Lung (tissue), 12 donors: ENCODE data around the gene ZNF473. TPM values are rescaled to one million over a fixed set of nuclear protein-coding genes. Genes with fewer than 3 reads are reported as not detected.
A peak's percentile ranks its signal among the peaks of the same experiment; 100 is the strongest.

ENCODE experiments used
- ATAC-seq: fragments of 200-7000 bp; cut with Tn5 transposase; one replicate; pipeline ENCODE4 v1.9.1; 2020; ENCODE audit warnings: moderate number of reproducible peaks; ENCODE audit not compliant: insufficient read depth, low FRiP score
- DNase-seq, 3 donors: peaks; one replicate each; pipeline ENCODE4 v3.0.0-alpha.2; 2013 to 2017
- H3K27ac ChIP-seq, 2 donors: one replicate each; pipeline ENCODE4 v1.5.1; 2013; ENCODE audit warnings: mild to moderate bottlenecking in 2 of 2, moderate library complexity in 2 of 2, control low read depth in 1 of 2, inconsistent platforms in 1 of 2, low read depth in 1 of 2, low read length in 1 of 2
- H3K27me3 ChIP-seq, 3 donors: one replicate each; pipeline ENCODE4 v1.5.1; 2013; ENCODE audit warnings: low read length in 2 of 3; ENCODE audit not compliant: control insufficient read depth in 3 of 3, insufficient read depth in 3 of 3
- H3K36me3 ChIP-seq, 4 donors: one replicate each; pipeline ENCODE4 v1.5.1; 2013; ENCODE audit warnings: low read length in 4 of 4, mild to moderate bottlenecking in 1 of 4, moderate library complexity in 1 of 4; ENCODE audit not compliant: control insufficient read depth in 4 of 4, insufficient read depth in 4 of 4
- H3K4me1 ChIP-seq, 5 donors: one replicate each; pipeline ENCODE4 v1.5.1; 2013; ENCODE audit warnings: low read length in 5 of 5, mild to moderate bottlenecking in 2 of 5, moderate library complexity in 1 of 5; ENCODE audit not compliant: control insufficient read depth in 5 of 5, insufficient read depth in 5 of 5
- H3K4me3 ChIP-seq: one replicate; pipeline ENCODE4 v1.5.1; 2013; ENCODE audit warnings: mild to moderate bottlenecking, control low read depth, moderate library complexity
- H3K9ac ChIP-seq, 2 donors: one replicate each; pipeline ENCODE4 v1.5.1; 2013; ENCODE audit warnings: low read length in 2 of 2, control low read depth in 1 of 2; ENCODE audit not compliant: insufficient read depth in 1 of 2
- H3K9me3 ChIP-seq, 4 donors: one replicate each; pipeline ENCODE4 v1.5.1; 2013; ENCODE audit warnings: low read length in 3 of 4, mild to moderate bottlenecking in 1 of 4, moderate library complexity in 1 of 4; ENCODE audit not compliant: control insufficient read depth in 4 of 4, insufficient read depth in 3 of 4
- CTCF ChIP-seq: IDR thresholded peaks from 2 replicates; pipeline ENCODE4 v1.5.1; 2012; ENCODE audit warnings: mild to moderate bottlenecking; ENCODE audit errors: control extremely low read depth, extremely low read depth
- WGBS, 2 donors: extraction: QIAGEN DNeasy Blood & Tissue Kit; methylation state at CpG; one replicate each; pipeline ENCODE4 v1.1.7; 2013; 5-methylcytosine and 5-hydroxymethylcytosine counted together
- polyA plus RNA-seq, 2 donors: library from polyadenylated mRNA; stranded (reverse); fragments of 200-250 nt; gene quantifications; one replicate each; pipeline ENCODE4 v1.2.1, GENCODE V29; 2013
- total RNA-seq, 2 donors: library from RNA; depleted of rRNA in 1 of 2; stranded (reverse); fragments of >200 nt in 1 of 2; gene quantifications; one replicate each; pipeline ENCODE4 v1.2.1, GENCODE V29; 2014 to 2021
- donor health status: control.
- donor health status: control.
- donor health status: Bipolar disorder and iron deficiency.
- donor health status: healthy.
- donor health status: DM: yes; HTN: yes; CAD: no.

The ZNF473 gene
- total and polyA plus RNA-seq, 4 donors: 2.8 to 10.4 (median 6.6) TPM

- WGBS, 2 donors: 98 to 99% methylated on average over 8 of the region's 8 CpGs
- no peaks in the 10 kb centered on the region for H3K27me3 ChIP-seq
- no peaks in the 10 kb centered on the region for H3K9me3 ChIP-seq
- no peak overlapping the region for H3K27ac ChIP-seq
- TF ChIP-seq CTCF: no peak
- peaks cover 13 to 70% (median 41%) of the 10 kb centered on the region in 4 donors for H3K36me3 ChIP-seq
- peaks cover 0 to 5% (median 0%) of the 10 kb centered on the region in 5 donors for H3K4me1 ChIP-seq
- DNase-seq (no peak), ATAC-seq (no peak)
- H3K9ac ChIP-seq: no peak overlapping the region
- no peak overlapping the region for H3K4me3 ChIP-seq
Observed at GRCh38 chr19:50001775-50002174, 24.0 kb upstream of the ZNF473 start.

- H3K27ac ChIP-seq: no peak overlapping the region
- ATAC-seq: no peak
Observed at GRCh38 chr19:50002386-50002960, 23.3 kb upstream of the ZNF473 start.

GRCh38 chr19:50003254-50003788 lies 22.5 kb upstream of the ZNF473 start:
- Histone ChIP-seq H3K9me3 (no peaks in the 10 kb centered on the region), H3K27me3 (no peaks in the 10 kb centered on the region), H3K4me1 (peaks cover 0 to 5% (median 0%) of the 10 kb centered on the region in 5 donors), H3K9ac (no peak overlapping the region), H3K27ac (no peak overlapping the region), H3K36me3 (peaks cover 21 to 77% (median 52%) of the 10 kb centered on the region in 4 donors), H3K4me3 (no peak overlapping the region)
- TF ChIP-seq CTCF: no peak
- no peak for DNase-seq
- no peak for ATAC-seq
- WGBS, 2 donors: 87 to 91% methylated on average over 17 of the region's 17 CpGs

More at GRCh38 chr19:50002386-50002960, 23.3 kb upstream of the ZNF473 start:
- TF ChIP-seq CTCF: no peak
- no peak overlapping the region for H3K9ac ChIP-seq
- no peaks in the 10 kb centered on the region for H3K27me3 ChIP-seq
- peak in 1 of 3 donors; percentile 15 for DNase-seq
- 87 to 93% methylated on average over 6 of the region's 6 CpGs for WGBS, 2 donors
- H3K9me3 ChIP-seq: no peaks in the 10 kb centered on the region
- peaks cover 18 to 74% (median 45%) of the 10 kb centered on the region in 4 donors for H3K36me3 ChIP-seq
- H3K4me3 ChIP-seq: no peak overlapping the region
- H3K4me1 ChIP-seq: peaks cover 0 to 5% (median 0%) of the 10 kb centered on the region in 5 donors
